AG09309 (cell line): ENCODE measurements around the gene TPP2.

ENCODE experiments used
- DNase-seq: peaks from one replicate; pipeline ENCODE4 v3.0.0-alpha.2; 2010; ENCODE audit warnings: low read depth
- H3K4me3 ChIP-seq: 2 replicates; pipeline ENCODE4 v1.5.1; 2011; ENCODE audit warnings: mild to moderate bottlenecking, low read depth, low read length, moderate library complexity; ENCODE audit not compliant: control insufficient read depth
- CTCF ChIP-seq: IDR thresholded peaks from 2 replicates; pipeline ENCODE4 v1.5.1; 2011; ENCODE audit warnings: mild to moderate bottlenecking, low read depth, low read length, inconsistent platforms; ENCODE audit not compliant: insufficient read depth, control insufficient read depth; ENCODE audit errors: missing control alignments

TPP2 gene

GRCh38 chr13:102667023-102667422, 70.2 kb downstream of the TPP2 start:
- no peak for TF ChIP-seq CTCF
- DNase-seq = no peak

GRCh38 chr13:102667911-102668310, 71.1 kb downstream of the TPP2 start:
- no peak overlapping the region for H3K4me3 ChIP-seq
- TF ChIP-seq CTCF = no peak
- DNase-seq = no peak

More at GRCh38 chr13:102667023-102667422, 70.2 kb downstream of the TPP2 start:
- H3K4me3 ChIP-seq = no peak overlapping the region

GRCh38 chr13:102670130-102670529, 73.3 kb downstream of the TPP2 start:
- DNase-seq = no peak
- no peak for TF ChIP-seq CTCF
- no peak overlapping the region for H3K4me3 ChIP-seq

GRCh38 chr13:102675115-102675514, 78.3 kb downstream of the TPP2 start:
- TF ChIP-seq CTCF = no peak
- no peak overlapping the region for H3K4me3 ChIP-seq
- DNase-seq = no peak

GRCh38 chr13:102677122-102677521, 80.3 kb downstream of the TPP2 start:
- no peak for TF ChIP-seq CTCF
- no peak for DNase-seq

GRCh38 chr13:102678339-102679107, 81.7 kb downstream of the TPP2 start:
- no peak for DNase-seq
- no peak overlapping the region for H3K4me3 ChIP-seq
- no peak for TF ChIP-seq CTCF

More at GRCh38 chr13:102677122-102677521, 80.3 kb downstream of the TPP2 start:
- H3K4me3 ChIP-seq = no peak overlapping the region
